A549 (cell line): ENCODE results near the gene DOCK10. TPM values are rescaled to one million over a fixed set of nuclear protein-coding genes. Genes with fewer than 3 reads are reported as not detected.

Experiments
- ATAC-seq, 2 experiments: fragments of 200-7000 bp in 1 of 2; fragments of >200 bp in 1 of 2; cut with Nextera tagmentation in 1 of 2; cut with Tn5 transposase in 1 of 2; 3 replicates each; pipeline versions ENCODE4 v1.8.0 to v1.9.1; 2018 to 2020; ENCODE audit warnings: mild to moderate bottlenecking in 1 of 2, moderate library complexity in 1 of 2
- CTCF ChIA-PET: fragments of 300-600 bp; sonication (Branson Sonifier 250); formaldehyde crosslinking; extraction: SDS; loops from one replicate; lab custom pipeline; 2021; ENCODE audit warnings: antibody characterized with exemption, inconsistent platforms; lab: Yijun Ruan, JAX
- POLR2A ChIA-PET: fragments of 350-600 bp; formaldehyde crosslinking; extraction: SDS; loops from one replicate; lab custom pipeline; 2021; ENCODE audit warnings: antibody characterized with exemption, inconsistent platforms; lab: Yijun Ruan, JAX
- DNase-seq, 2 experiments: peaks; one replicate each; pipeline versions ENCODE4 v3.0.0 to v3.0.0-alpha.2; 2011 to 2016; ENCODE audit warnings: low read depth in 1 of 2, low spot score in 1 of 2
- FAIRE-seq: peaks from 2 replicates; lab custom pipeline; 2011; peaks lifted over from hg19 to GRCh38; lab: Jason Lieb, UNC
- H3K27ac ChIP-seq, 2 experiments: fragments of >200 bp; sonication (Bioruptor Twin); formaldehyde crosslinking; 3 replicates each; pipeline ENCODE4 v1.5.1; 2016 to 2017
- H3K4me1 ChIP-seq: fragments of >200 bp; sonication (Bioruptor Twin); formaldehyde crosslinking; 3 replicates; pipeline ENCODE4 v1.6.1; 2016
- H3K4me2 ChIP-seq: fragments of >200 bp; sonication (Bioruptor Twin); formaldehyde crosslinking; 3 replicates; pipeline ENCODE4 v1.6.1; 2016
- H3K4me3 ChIP-seq: fragments of >200 bp; sonication (Bioruptor Twin); formaldehyde crosslinking; 3 replicates; pipeline ENCODE4 v1.5.1; 2016
- H3K9me3 ChIP-seq: fragments of >200 bp; sonication (Bioruptor Twin); formaldehyde crosslinking; 3 replicates; pipeline ENCODE4 v1.6.1; 2016
- ATOH8 ChIP-seq: fragments of 250-450 bp; sonication (Bioruptor Pico); IDR thresholded peaks from 2 replicates; pipeline ENCODE4 v1.5.0; 2020; ENCODE audit warnings: low read depth, mild to moderate bottlenecking, moderate library complexity
- BCL3 ChIP-seq: fragments of >200 bp; sonication (Bioruptor Twin); formaldehyde crosslinking; IDR thresholded peaks from 3 replicates; pipeline ENCODE4 v1.6.1; 2016
- CBX8 ChIP-seq: fragments of 200-600 bp; sonication (generic); IDR thresholded peaks from 2 replicates; pipeline ENCODE4 v1.6.1; 2016
- CEBPB ChIP-seq, 2 experiments: fragments of >200 bp in 1 of 2; sonication (Bioruptor Twin) in 1 of 2; formaldehyde crosslinking in 1 of 2; IDR thresholded peaks; 2 replicates each; pipeline ENCODE4 v1.6.1; 2012 to 2016
- CHD2 ChIP-seq: fragments of 150-350 bp; IDR thresholded peaks from 2 replicates; pipeline ENCODE4 v1.6.1; 2014; ENCODE audit warnings: low read length; ENCODE audit not compliant: partially characterized antibody
- E2F6 ChIP-seq: IDR thresholded peaks from 2 replicates; pipeline ENCODE4 v1.6.1; 2012; ENCODE audit warnings: low read depth, borderline replicate concordance
- ESRRA ChIP-seq: fragments of 150-350 bp; IDR thresholded peaks from 2 replicates; pipeline ENCODE4 v1.6.1; 2014; ENCODE audit warnings: mild to moderate bottlenecking, low read length, borderline replicate concordance
- HDAC2 ChIP-seq: fragments of 200-600 bp; sonication (generic); IDR thresholded peaks from 2 replicates; pipeline ENCODE4 v1.6.1; 2016
- HEYL ChIP-seq: fragments of 250-450 bp; sonication (Bioruptor Pico); IDR thresholded peaks from 2 replicates; pipeline ENCODE4 v1.8.0; 2021; ENCODE audit warnings: mild to moderate bottlenecking, moderate library complexity
- HOXB5 ChIP-seq: fragments of 250-450 bp; sonication (Bioruptor Pico); IDR thresholded peaks from 2 replicates; pipeline ENCODE4 v1.5.0; 2020; ENCODE audit warnings: mild to moderate bottlenecking, moderate library complexity
- JUN ChIP-seq, 2 experiments: fragments of >200 bp; sonication (Bioruptor Twin); formaldehyde crosslinking; IDR thresholded peaks; 2 replicates in 1 of 2; 3 replicates in 1 of 2; pipeline ENCODE4 v1.6.1; 2016 to 2017
- JUNB ChIP-seq: fragments of >200 bp; sonication (Bioruptor Twin); formaldehyde crosslinking; IDR thresholded peaks from 2 replicates; pipeline ENCODE4 v1.6.1; 2016
- PHF8 ChIP-seq: fragments of 200-600 bp; sonication (generic); IDR thresholded peaks from 2 replicates; pipeline ENCODE4 v1.6.1; 2016; ENCODE audit warnings: low read depth, mild to moderate bottlenecking, antibody characterized with exemption, moderate library complexity, borderline replicate concordance
- RAD21 ChIP-seq, 2 experiments: fragments of >200 bp in 1 of 2; sonication (Bioruptor Twin) in 1 of 2; formaldehyde crosslinking in 1 of 2; IDR thresholded peaks in 1 of 2; conservative IDR thresholded peaks in 1 of 2; 2 replicates in 1 of 2; 3 replicates in 1 of 2; pipeline ENCODE4 v1.6.1; 2012 to 2018; ENCODE audit warnings: inconsistent platforms in 1 of 2
- RNF2 ChIP-seq: fragments of 200-600 bp; sonication (generic); IDR thresholded peaks from 2 replicates; pipeline ENCODE4 v1.6.1; 2016; ENCODE audit warnings: low read depth, mild to moderate bottlenecking, antibody characterized with exemption, moderate library complexity, borderline replicate concordance
- SREBF2 ChIP-seq: fragments of 450-650 bp; IDR thresholded peaks from 2 replicates; pipeline ENCODE4 v1.6.1; 2014; ENCODE audit warnings: mild to moderate bottlenecking, moderate library complexity
- TFCP2L1 ChIP-seq: fragments of 250-450 bp; sonication (Bioruptor Pico); IDR thresholded peaks from 2 replicates; pipeline ENCODE4 v1.5.0; 2021; ENCODE audit warnings: mild to moderate bottlenecking
- TP53 ChIP-seq: fragments of 250-450 bp; sonication (Bioruptor Pico); IDR thresholded peaks from 2 replicates; pipeline ENCODE4 v1.5.0; 2021; ENCODE audit warnings: mild to moderate bottlenecking, moderate library complexity
- USF2 ChIP-seq: fragments of 450-650 bp; IDR thresholded peaks from 2 replicates; pipeline ENCODE4 v1.6.1; 2014; ENCODE audit warnings: antibody characterized with exemption
- ZC3H11A ChIP-seq: fragments of 450-650 bp; IDR thresholded peaks from 2 replicates; pipeline ENCODE4 v1.6.1; 2014; ENCODE audit warnings: antibody characterized with exemption, mild to moderate bottlenecking
- ZFP36 ChIP-seq: fragments of 450-650 bp; IDR thresholded peaks from 2 replicates; pipeline ENCODE4 v1.6.1; 2014; ENCODE audit warnings: borderline replicate concordance; ENCODE audit not compliant: partially characterized antibody
- WGBS: methylation state at CpG from one replicate; pipeline ENCODE4 v1.1.6; 2017; ENCODE audit errors: missing lambda C conversion rate; 5-methylcytosine and 5-hydroxymethylcytosine counted together
- polyA plus RNA-seq, 4 experiments: library from polyadenylated mRNA; depleted of rRNA in 3 of 4; stranded (reverse); fragments of >200 nt; fragmentation: RNase III in 1 of 4; extraction: RNeasy Plus Mini Kit Qiagen cat#74134 plus additional on column Dnase treatment in 1 of 4; gene quantifications; 2 replicates in 3 of 4; 3 replicates in 1 of 4; pipeline ENCODE4 v1.2.3, GENCODE V29; 2011 to 2017
- TF ChIP-seq, protein P1 (sequence below): fragments of >200 bp; sonication (Bioruptor Twin); formaldehyde crosslinking; IDR thresholded peaks from 2 replicates; pipeline ENCODE4 v1.6.1; 2016
- TF ChIP-seq, protein P2 (sequence below): fragments of 150-350 bp; IDR thresholded peaks from 2 replicates; pipeline ENCODE4 v1.6.1; 2014; ENCODE audit warnings: low read depth, mild to moderate bottlenecking, low read length

Gene DOCK10
- polyA plus RNA-seq, 2 of the 4 experiments (the other 2 are of a cell fraction), result 43.0 to 45.3 TPM

DNA sequence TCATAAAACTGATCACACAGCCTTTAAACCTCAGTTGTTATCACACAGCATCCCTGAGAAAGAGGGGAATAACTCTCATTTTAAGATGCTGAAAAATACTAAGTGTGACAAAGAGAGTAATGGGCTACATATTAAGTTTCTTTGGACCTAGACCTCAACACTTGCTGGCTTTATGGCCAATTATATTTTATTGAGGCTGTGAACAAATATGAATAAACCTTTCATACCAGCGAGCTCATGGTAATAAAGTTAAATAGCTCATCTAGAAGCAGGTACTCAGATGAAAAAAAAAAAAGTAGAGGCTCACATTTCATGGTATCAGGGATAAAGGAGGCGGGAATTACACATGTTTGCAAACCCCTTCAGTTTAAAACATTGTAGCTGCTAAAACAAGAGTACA lies 75.7 kb downstream of the DOCK10 start:
- TF ChIP-seq CBX8, result no peak
- TF ChIP-seq JUNB, result no peak
- TF ChIP-seq ZC3H11A, result no peak
- TF ChIP-seq BCL3, result no peak
- TF ChIP-seq RNF2, result no peak
- TF ChIP-seq CHD2, result no peak
- no peak for TF ChIP-seq CEBPB (IDR thresholded peaks at IDR 0.05)
- H3K27ac ChIP-seq, result no peak overlapping the region
- no peak for DNase-seq
- no peak for FAIRE-seq
- ChIA-PET POLR2A (interaction anchor here (0.7 kb wide), 1 partner anchor 37 kb away, joined by 5 read pairs; no protein-coding TSS in a partner anchor), CTCF (no interaction called here)
- H3K4me1 ChIP-seq, result peaks cover 10% of the 10 kb centered on the region; the same call in 1 of the 3 replicates
- WGBS, result 76% methylated on average over 2 of the region's 2 CpGs
- H3K9me3 ChIP-seq, result no peaks in the 10 kb centered on the region
- H3K4me2 ChIP-seq, result no peak overlapping the region
- no peak for ATAC-seq
- no peak overlapping the region for H3K4me3 ChIP-seq

- CTCF ChIA-PET, result interaction anchor here (0.6 to 1.0 kb wide), 3 partner anchors 15 to 881 kb away, joined by 3 read pairs; no protein-coding TSS in a partner anchor
- H3K4me2 ChIP-seq, result no peak overlapping the region
- TF ChIP-seq, protein P1, sequence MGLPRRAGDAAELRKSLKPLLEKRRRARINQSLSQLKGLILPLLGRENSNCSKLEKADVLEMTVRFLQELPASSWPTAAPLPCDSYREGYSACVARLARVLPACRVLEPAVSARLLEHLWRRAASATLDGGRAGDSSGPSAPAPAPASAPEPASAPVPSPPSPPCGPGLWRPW, result no peak
- TF ChIP-seq E2F6 (no peak), HEYL (CRISPR knock-in tag) (no peak), CEBPB (IDR thresholded peaks at IDR 0.05) (no peak), ZC3H11A (no peak), PHF8 (no peak), ESRRA (no peak), SREBF2 (no peak), JUN (IDR thresholded peaks at IDR 0.05) (no peak), HDAC2 (no peak), RAD21 (conservative IDR thresholded peaks at IDR 0.05 in 1 of 2, IDR thresholded peaks at IDR 0.05 in 1 of 2) (no peak)
- TF ChIP-seq, all 56 proteins: peak for 0
- Histone ChIP-seq H3K4me1 (0 out of 3 replicates have a peak, but pooled peaks cover 3% of the 10 kb centered on the region), H3K27ac (no peak overlapping the region), H3K4me3 (no peak overlapping the region), H3K9me3 (no peaks in the 10 kb centered on the region)
- ATAC-seq (no peak), DNase-seq (no peak), FAIRE-seq (no peak)
- POLR2A ChIA-PET, result no interaction called here
- 96% methylated on average over 3 of the region's 3 CpGs for WGBS
Measured at GRCh38 chr2:224959556-224959955, 82.7 kb downstream of the DOCK10 start.

DNA sequence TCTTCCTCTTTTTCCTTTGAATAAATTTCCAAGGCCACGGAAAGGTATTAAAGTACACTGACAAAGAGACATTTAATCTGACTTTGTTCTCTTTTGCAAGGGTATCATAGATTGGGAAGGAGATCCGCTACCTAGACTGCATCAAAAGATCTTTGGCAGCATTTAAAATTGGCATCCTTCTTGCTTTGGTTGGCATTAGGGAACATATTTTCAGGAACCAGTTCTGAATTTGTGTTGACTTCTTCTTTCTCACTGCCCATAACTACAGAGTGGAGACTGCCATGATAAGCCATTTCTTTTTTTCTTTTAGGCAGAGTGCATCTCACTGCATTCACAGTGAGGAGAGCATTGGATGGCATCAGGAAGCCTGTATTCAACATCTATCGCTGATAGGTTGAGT lies 83.4 kb downstream of the DOCK10 start:
- ATAC-seq (no peak), FAIRE-seq (no peak), DNase-seq (no peak)
- Histone ChIP-seq H3K4me2 (no peak overlapping the region), H3K4me3 (no peak overlapping the region), H3K9me3 (no peaks in the 10 kb centered on the region), H3K27ac (no peak overlapping the region), H3K4me1 (0 out of 3 replicates have a peak, but pooled peaks cover 3% of the 10 kb centered on the region)
- TF ChIP-seq TP53 (CRISPR knock-in tag) (no peak), RAD21 (conservative IDR thresholded peaks at IDR 0.05 in 1 of 2, IDR thresholded peaks at IDR 0.05 in 1 of 2) (no peak), HOXB5 (no peak), ZFP36 (no peak), PHF8 (no peak), TFCP2L1 (CRISPR knock-in tag) (no peak), CBX8 (no peak), USF2 (no peak), ATOH8 (CRISPR knock-in tag) (no peak)
- TF ChIP-seq, protein P2, sequence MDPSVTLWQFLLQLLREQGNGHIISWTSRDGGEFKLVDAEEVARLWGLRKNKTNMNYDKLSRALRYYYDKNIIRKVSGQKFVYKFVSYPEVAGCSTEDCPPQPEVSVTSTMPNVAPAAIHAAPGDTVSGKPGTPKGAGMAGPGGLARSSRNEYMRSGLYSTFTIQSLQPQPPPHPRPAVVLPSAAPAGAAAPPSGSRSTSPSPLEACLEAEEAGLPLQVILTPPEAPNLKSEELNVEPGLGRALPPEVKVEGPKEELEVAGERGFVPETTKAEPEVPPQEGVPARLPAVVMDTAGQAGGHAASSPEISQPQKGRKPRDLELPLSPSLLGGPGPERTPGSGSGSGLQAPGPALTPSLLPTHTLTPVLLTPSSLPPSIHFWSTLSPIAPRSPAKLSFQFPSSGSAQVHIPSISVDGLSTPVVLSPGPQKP, result no peak
- 93% methylated on average over 3 of the region's 3 CpGs for WGBS
- CTCF ChIA-PET, result no interaction called here
- POLR2A ChIA-PET, result no interaction called here
